HG03432 (cell line): Measurements from ENCODE around the gene ZFYVE26.
"Not testable (repeated sequence)": the region's sequence is repeated elsewhere in the genome, so short reads cannot be mapped to it uniquely, and the experiment has no call there.

Source experiments
- ATAC-seq: cut with Tn5 transposase; IDR thresholded peaks from one replicate; pipeline ENCODE4 v1.9.1; 2021; ENCODE audit warnings: mild to moderate bottlenecking, moderate library complexity; ENCODE audit not compliant: unreplicated experiment

The ZFYVE26 gene

GRCh38 chr14:67717048-67717447 is 99.3 kb downstream of the ZFYVE26 start:
- no peak for ATAC-seq

GRCh38 chr14:67710209-67710608 is 106.2 kb downstream of the ZFYVE26 start:
- ATAC-seq: no peak

GRCh38 chr14:67709796-67710195 is 106.6 kb downstream of the ZFYVE26 start:
- ATAC-seq: not testable (repeated sequence)

GRCh38 chr14:67709346-67709745 is 107.0 kb downstream of the ZFYVE26 start:
- not testable (repeated sequence) for ATAC-seq

- ATAC-seq: no peak
These were observed 111.2 kb downstream of the ZFYVE26 start for GRCh38 chr14:67705211-67705610.

- no peak for ATAC-seq
These were observed 111.8 kb downstream of the ZFYVE26 start for GRCh38 chr14:67704484-67705089.

GRCh38 chr14:67703997-67704396 is 112.4 kb downstream of the ZFYVE26 start:
- no peak for ATAC-seq

- not testable (repeated sequence) for ATAC-seq
These were observed 114.9 kb downstream of the ZFYVE26 start, which contains the start of gene RDH12 for GRCh38 chr14:67701492-67701891. Gene RDH12 (plus strand): TSS chr14:67701886. CDS start chr14:67722643, 20,757 bp downstream.

- no peak for ATAC-seq
These were observed 118.2 kb downstream of the ZFYVE26 start for GRCh38 chr14:67698179-67698578.

GRCh38 chr14:67697006-67697405 is 119.4 kb downstream of the ZFYVE26 start:
- ATAC-seq: no peak
